SW480 (cell line): ENCODE data around the gene FAM72D.
A peak's percentile ranks its signal among the peaks of the same experiment; 100 is the strongest.
"Not testable (repeated sequence)": the region's sequence is repeated elsewhere in the genome, so short reads cannot be mapped to it uniquely, and the experiment has no call there.

Experiments
- DNase-seq: peaks from one replicate; pipeline ENCODE4 v3.0.0-alpha.2; 2016; ENCODE audit warnings: low spot score

Gene FAM72D

GRCh38 chr1:145082483-145083255, 13.1 kb upstream of the FAM72D start:
- not testable (repeated sequence) for DNase-seq

GRCh38 chr1:145093517-145094149, 2.1 kb upstream of the FAM72D start:
- peak; percentile 1 for DNase-seq

GRCh38 chr1:145094655-145095211, 1.0 kb upstream of the FAM72D start:
- not testable (repeated sequence) for DNase-seq

- DNase-seq = not testable (repeated sequence)
These were observed 6.0 kb downstream of the FAM72D start for GRCh38 chr1:145101725-145102124.

DNA sequence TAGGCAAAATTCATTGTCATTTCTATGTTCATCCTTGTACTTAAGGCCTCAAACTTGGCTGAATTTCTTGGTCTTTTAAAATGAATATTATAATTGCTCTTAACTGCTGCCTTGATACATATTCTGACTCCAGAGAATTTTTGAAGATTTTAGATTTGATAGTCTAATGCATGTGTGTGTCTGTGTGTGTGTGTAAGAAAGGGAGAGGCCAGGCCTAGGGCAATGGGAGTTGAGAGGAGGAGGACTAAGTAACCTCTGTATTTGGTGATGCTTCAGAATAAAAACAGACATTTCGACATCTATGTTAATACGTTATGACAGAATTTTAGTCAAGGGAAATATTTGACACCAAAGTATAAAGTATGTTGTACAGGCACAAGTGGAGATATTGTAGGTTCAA, 7.5 kb downstream of the FAM72D start:
- not testable (repeated sequence) for DNase-seq

GRCh38 chr1:145111674-145112073, 15.9 kb downstream of the FAM72D start:
- not testable (repeated sequence) for DNase-seq

DNA sequence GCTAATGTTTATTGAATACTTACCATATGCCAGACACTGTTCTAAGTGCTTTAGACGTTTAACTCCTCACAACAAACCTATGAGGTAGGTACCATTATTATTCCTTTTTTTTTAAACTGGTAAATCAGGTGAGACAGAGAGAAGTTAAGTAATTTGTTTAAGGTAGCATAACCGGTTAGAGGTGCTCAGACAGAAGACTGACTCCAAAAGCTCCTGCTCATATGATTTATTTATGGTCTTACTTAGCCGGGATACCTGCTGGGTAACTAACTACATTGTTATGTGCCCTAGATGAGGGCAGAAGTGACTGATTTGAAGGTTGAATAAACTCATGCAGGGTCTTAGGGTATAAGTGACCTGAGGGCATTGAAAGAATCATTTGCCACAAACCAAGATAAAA, 16.9 kb downstream of the FAM72D start:
- not testable (repeated sequence) for DNase-seq

GRCh38 chr1:145114560-145115057, 18.8 kb downstream of the FAM72D start:
- not testable (repeated sequence) for DNase-seq

DNA sequence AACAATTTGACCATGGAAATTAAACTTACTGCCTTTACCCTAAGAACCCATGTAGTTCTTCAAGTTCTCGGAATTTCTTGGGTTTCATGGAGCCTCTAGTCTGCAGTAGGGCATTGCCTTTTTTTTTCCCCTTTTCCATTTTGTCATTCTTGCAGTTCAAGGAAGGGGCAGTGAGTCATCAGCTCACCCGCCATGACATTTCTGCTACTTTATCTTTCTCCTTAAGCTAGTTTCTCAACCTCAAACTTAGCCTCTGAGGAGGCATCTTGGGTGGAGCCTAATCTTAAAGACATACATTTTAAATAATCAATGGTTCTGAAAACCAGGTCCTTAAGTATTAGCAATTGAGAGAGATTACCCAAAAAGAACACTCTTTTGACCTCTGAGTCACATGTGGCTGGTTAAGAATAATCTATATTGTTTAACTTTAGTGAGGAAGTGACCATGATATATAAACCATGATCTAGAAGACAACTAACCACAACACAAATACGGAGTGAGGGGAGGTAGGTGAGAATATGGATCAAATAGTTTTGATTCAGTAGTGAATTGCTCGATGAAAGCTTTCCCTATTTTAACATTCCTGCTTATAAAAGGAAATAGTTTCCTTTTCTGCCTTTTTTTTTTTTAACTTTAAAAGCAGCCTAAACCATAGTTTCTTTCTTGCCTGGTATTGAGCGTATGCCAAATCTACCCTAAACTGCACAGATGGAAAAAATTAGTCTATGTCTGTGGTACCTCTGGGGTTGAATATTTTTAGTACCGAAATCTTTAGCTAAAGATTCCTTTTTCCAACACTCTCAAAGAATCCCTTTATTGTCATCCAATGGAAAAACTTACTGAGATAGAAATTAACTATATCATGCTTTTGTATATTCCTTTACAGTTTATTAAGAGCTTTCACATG, 20.1 kb downstream of the FAM72D start:
- DNase-seq = not testable (repeated sequence)

DNA sequence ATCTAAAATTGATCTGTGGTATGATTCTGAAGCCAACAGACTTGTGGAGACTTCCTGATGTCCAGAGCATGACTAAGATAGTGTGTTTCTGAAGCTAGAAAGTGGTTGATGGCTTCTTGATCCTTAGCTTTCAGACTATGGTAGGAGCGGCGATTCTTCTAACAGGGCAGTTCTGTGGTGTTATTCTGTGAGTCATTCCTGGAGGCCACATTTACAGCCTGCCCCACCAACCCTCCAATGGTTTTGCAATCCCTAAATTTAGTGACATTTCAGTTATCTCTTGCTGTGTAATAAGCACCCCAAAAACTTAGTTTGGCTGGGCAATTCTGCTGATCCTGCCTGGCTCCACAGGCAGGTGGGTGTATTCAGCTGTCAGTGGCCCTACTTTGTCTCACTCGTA, 24.1 kb downstream of the FAM72D start:
- not testable (repeated sequence) for DNase-seq

GRCh38 chr1:145122344-145123061, 26.7 kb downstream of the FAM72D start:
- not testable (repeated sequence) for DNase-seq

GRCh38 chr1:145123062-145123395, 27.3 kb downstream of the FAM72D start:
- not testable (repeated sequence) for DNase-seq

GRCh38 chr1:145123992-145124641, 28.3 kb downstream of the FAM72D start:
- DNase-seq = not testable (repeated sequence)

DNA sequence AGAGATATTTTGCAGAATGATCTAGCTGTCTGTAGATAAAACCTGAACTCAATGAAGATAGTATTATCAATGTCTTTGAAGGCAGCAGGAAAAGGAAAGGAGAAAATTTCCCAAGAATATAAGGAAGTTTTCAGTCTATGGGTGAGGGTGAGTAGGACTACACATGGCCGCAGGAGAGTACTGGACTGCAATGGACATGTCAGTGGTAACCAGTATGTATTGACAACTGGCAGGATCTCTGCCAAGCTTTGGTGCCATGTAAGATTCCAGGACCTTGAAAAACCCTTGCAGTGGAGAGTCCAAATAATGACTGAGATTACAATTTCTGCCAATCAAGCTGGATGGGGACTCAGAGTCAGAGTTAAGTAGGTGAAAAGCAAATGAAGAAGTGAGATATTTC, 29.3 kb downstream of the FAM72D start:
- not testable (repeated sequence) for DNase-seq

DNA sequence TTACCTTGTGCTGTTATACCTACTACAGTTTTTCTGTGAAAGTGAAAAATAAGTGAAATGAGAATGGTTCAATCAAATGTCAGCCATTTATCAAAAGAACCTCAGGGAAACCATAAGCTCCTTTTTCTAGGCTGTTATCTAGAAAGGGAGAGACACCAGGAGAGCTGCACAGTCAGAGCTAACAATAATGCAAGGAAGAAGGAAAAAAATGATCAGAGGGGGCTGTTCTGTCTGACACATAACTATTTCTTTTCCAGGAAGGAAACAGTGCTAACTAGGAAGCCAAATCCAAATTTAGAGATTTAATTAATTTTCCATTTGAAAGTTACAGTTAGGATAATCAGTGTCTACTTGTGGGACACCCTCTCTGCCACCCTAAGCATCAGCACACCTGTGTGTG, 31.4 kb downstream of the FAM72D start:
- not testable (repeated sequence) for DNase-seq

DNA sequence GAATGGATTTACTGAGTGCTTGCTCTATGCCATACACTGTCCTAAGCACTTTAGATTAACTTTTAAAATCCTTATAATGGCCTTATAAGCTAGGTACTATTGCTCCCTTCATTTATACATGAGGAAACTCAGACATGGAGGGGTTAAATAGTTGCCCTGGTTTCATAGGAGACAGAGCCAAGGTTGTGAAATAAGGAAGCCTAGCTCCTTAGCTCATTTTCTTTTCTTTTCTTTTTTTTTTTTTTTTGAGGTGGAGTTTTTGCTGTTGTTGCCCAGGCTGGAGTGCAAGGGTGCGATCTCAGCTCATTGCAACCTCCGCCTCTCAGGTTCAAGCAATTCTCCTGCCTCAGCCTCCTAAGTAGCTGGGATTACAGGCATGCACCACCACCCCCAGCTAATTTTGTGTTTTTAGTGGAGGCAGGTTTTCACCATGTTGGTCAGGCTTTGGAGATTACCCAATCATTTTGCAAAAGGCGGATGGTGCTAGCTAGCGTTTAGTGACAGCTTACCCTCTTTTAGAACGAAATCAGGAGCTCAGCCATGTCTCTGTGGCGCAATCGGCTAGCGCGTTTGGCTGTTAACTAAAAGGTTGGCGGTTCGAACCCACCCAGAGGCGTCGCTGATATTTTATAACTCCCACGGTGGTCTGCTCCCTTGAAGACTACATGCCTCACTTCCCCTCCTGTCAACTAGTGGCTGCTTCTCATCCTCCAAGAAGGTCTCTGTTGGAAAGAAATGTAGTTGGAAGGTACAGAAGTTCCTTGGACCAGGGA, 33.1 kb downstream of the FAM72D start:
- not testable (repeated sequence) for DNase-seq

DNA sequence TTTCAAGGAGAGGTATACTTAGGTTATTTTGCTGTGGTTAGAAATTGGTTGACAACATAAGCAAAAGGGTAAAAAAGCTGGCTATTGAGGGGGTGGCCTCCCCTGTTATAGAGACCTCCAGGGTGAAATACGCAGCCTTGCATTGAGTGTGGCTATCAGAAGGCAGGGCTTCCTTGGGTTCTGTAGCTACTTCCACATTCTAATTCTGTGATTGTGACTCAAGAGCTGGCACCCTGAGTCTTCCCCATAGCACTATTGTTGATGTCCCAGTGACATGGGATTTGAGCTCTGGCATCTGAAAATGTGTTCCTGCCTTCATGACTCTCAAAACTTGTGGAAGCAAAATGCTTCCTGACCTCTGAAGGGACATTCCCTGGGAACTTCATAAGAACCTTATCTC, 38.7 kb downstream of the FAM72D start:
- DNase-seq = not testable (repeated sequence)

- DNase-seq = not testable (repeated sequence)
These were observed 44.8 kb downstream of the FAM72D start for GRCh38 chr1:145140549-145140948.

DNA sequence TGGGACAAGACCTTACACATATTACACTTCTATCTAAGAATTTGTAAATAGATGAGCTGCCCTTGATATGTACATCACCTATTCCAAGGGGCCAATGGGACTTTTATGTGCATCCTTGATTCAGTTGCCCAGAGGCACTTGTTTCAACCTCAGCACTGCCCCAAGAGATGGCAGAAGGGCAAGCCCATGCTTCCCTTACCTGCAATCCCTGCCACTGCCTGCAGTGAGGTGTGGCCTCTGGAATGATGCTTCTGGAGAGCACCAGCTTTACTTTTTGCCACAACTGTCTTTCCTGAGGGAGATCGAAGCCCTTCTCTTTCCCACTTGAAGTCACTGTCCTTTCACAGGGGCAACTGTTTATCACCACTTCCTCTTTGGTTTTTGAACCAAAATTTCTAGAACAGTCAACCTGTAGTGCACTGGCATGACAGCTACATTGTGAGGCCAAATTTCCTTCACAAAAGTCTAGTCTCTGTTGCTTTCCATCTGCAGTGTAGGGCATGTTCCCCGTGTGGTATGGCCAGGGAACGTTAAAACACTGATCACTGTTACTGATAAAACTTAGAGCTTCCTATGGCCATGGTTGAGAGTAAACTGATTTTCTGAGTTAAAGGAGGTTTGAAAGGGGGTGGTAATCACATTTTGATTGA, 48.6 kb downstream of the FAM72D start:
- not testable (repeated sequence) for DNase-seq
